BE2C (cell line): ENCODE measurements around the gene DCLRE1A.
"Not testable (repeated sequence)": the region's sequence is repeated elsewhere in the genome, so short reads cannot be mapped to it uniquely, and the experiment has no call there.

ENCODE experiments used
- DNase-seq: peaks from one replicate; pipeline ENCODE4 v3.0.0-alpha.2; 2020
- H3K27me3 ChIP-seq: fragments of 250-450 bp; sonication (Bioruptor Pico); 2 replicates; pipeline ENCODE4 v1.5.1; 2020; ENCODE audit warnings: mild to moderate bottlenecking
- H3K36me3 ChIP-seq: fragments of 250-450 bp; sonication (Bioruptor Pico); 2 replicates; pipeline ENCODE4 v1.5.1; 2020; ENCODE audit warnings: mild to moderate bottlenecking
- H3K4me1 ChIP-seq: fragments of 250-450 bp; sonication (Bioruptor Pico); 2 replicates; pipeline ENCODE4 v1.5.1; 2020
- H3K4me3 ChIP-seq: 2 replicates; pipeline ENCODE4 v1.5.1; 2011; ENCODE audit warnings: low read depth, low read length
- H3K9me3 ChIP-seq: fragments of 250-450 bp; sonication (Bioruptor Pico); 2 replicates; pipeline ENCODE4 v1.5.1; 2020
- CTCF ChIP-seq: IDR thresholded peaks from 2 replicates; pipeline ENCODE4 v1.5.1; 2012; ENCODE audit warnings: mild to moderate bottlenecking, low read depth, low read length

DCLRE1A gene

GRCh38 chr10:113843972-113844485, 9.9 kb downstream of the DCLRE1A start:
- no peak for DNase-seq
- Histone ChIP-seq H3K27me3 (no peaks in the 10 kb centered on the region), H3K4me3 (no peak overlapping the region), H3K9me3 (no peaks in the 10 kb centered on the region), H3K36me3 (peaks cover 8% of the 10 kb centered on the region), H3K4me1 (no peaks in the 10 kb centered on the region)
- TF ChIP-seq CTCF: no peak

- no peaks in the 10 kb centered on the region for H3K4me1 ChIP-seq
- no peak for DNase-seq
- no peaks in the 10 kb centered on the region for H3K27me3 ChIP-seq
- no peaks in the 10 kb centered on the region for H3K9me3 ChIP-seq
- peaks cover 8% of the 10 kb centered on the region for H3K36me3 ChIP-seq
- no peak for TF ChIP-seq CTCF
- no peak overlapping the region for H3K4me3 ChIP-seq
Observed at GRCh38 chr10:113842171-113842570, 11.7 kb downstream of the DCLRE1A start.

- not testable (repeated sequence) for H3K9me3 ChIP-seq, H3K4me3 ChIP-seq, H3K4me1 ChIP-seq, H3K36me3 ChIP-seq, H3K27me3 ChIP-seq, DNase-seq
Observed at GRCh38 chr10:113828567-113828966, 25.3 kb downstream of the DCLRE1A start.

- no peaks in the 10 kb centered on the region for H3K4me1 ChIP-seq
- H3K4me3 ChIP-seq: no peak overlapping the region
- no peak for DNase-seq
- H3K9me3 ChIP-seq: no peaks in the 10 kb centered on the region; the same call in 1 of the 2 replicates
- no peaks in the 10 kb centered on the region for H3K36me3 ChIP-seq
- H3K27me3 ChIP-seq: no peaks in the 10 kb centered on the region
- TF ChIP-seq CTCF: no peak
Observed at GRCh38 chr10:113825791-113826190, 28.1 kb downstream of the DCLRE1A start.

GRCh38 chr10:113823389-113823788, 30.5 kb downstream of the DCLRE1A start:
- no peak for DNase-seq
- no peak for TF ChIP-seq CTCF
- Histone ChIP-seq H3K27me3 (no peaks in the 10 kb centered on the region), H3K9me3 (no peaks in the 10 kb centered on the region; the same call in 1 of the 2 replicates), H3K36me3 (no peaks in the 10 kb centered on the region), H3K4me3 (no peak overlapping the region), H3K4me1 (no peaks in the 10 kb centered on the region)

- no peak overlapping the region for H3K4me3 ChIP-seq
- no peak for DNase-seq
- no peaks in the 10 kb centered on the region for H3K36me3 ChIP-seq
- H3K4me1 ChIP-seq: no peaks in the 10 kb centered on the region
- no peak for TF ChIP-seq CTCF
- H3K9me3 ChIP-seq: no peaks in the 10 kb centered on the region; the same call in 1 of the 2 replicates
- H3K27me3 ChIP-seq: no peaks in the 10 kb centered on the region
Observed at GRCh38 chr10:113822174-113822573, 31.7 kb downstream of the DCLRE1A start.

GRCh38 chr10:113821306-113821705, 32.6 kb downstream of the DCLRE1A start:
- not testable (repeated sequence) for H3K36me3 ChIP-seq, H3K4me3 ChIP-seq, DNase-seq, H3K4me1 ChIP-seq, H3K27me3 ChIP-seq, H3K9me3 ChIP-seq
